CD8-positive, alpha-beta memory T cell (primary cell): ENCODE results near the gene CDR2. TPM values are rescaled to one million over a fixed set of nuclear protein-coding genes. Genes with fewer than 3 reads are reported as not detected.
A peak's percentile ranks its signal among the peaks of the same experiment; 100 is the strongest.

Experiments
- CTCF ChIA-PET: fragments of 350-600 bp; sonication (Branson Sonifier 250); formaldehyde crosslinking; loops from one replicate; lab custom pipeline; 2021; ENCODE audit warnings: antibody characterized with exemption; lab: Charles Lee
- POLR2A ChIA-PET: fragments of 350-600 bp; sonication (Branson Sonifier 250); formaldehyde crosslinking; loops from one replicate; lab custom pipeline; 2021; ENCODE audit warnings: antibody characterized with exemption; lab: Charles Lee
- DNase-seq, 5 donors: peaks; one replicate each; pipeline versions ENCODE4 v3.0.0 to v3.0.0-alpha.2; 2020 to 2022; ENCODE audit warnings: mixed read lengths in 1 of 5
- H3K27ac ChIP-seq: one replicate; pipeline ENCODE4 v1.7.0; 2013; ENCODE audit warnings: low read depth, mild to moderate bottlenecking, low read length, moderate library complexity
- H3K27me3 ChIP-seq: 2 replicates; pipeline ENCODE4 v1.7.0; 2013; ENCODE audit warnings: low read length, mild to moderate bottlenecking; ENCODE audit not compliant: insufficient read depth, poor library complexity, severe bottlenecking
- H3K36me3 ChIP-seq: 2 replicates; pipeline ENCODE4 v1.7.0; 2013; ENCODE audit warnings: mild to moderate bottlenecking, low read length, moderate library complexity; ENCODE audit not compliant: insufficient read depth
- H3K4me1 ChIP-seq: 2 replicates; pipeline ENCODE4 v1.7.0; 2013; ENCODE audit warnings: mild to moderate bottlenecking, low read length, moderate library complexity; ENCODE audit not compliant: insufficient read depth
- H3K4me3 ChIP-seq: 2 replicates; pipeline ENCODE4 v1.7.0; 2013; ENCODE audit warnings: mild to moderate bottlenecking, low read length
- H3K9me3 ChIP-seq: 2 replicates; pipeline ENCODE4 v1.7.0; 2013; ENCODE audit warnings: mild to moderate bottlenecking, low read length
- H3K27ac Mint-ChIP-seq, 8 donors: one replicate each; pipeline ENCODE4 v1.8.0; 2020 to 2021; ENCODE audit warnings: mixed read lengths in 8 of 8, mild to moderate bottlenecking in 6 of 8, inconsistent platforms in 3 of 8, moderate library complexity in 3 of 8
- H3K27me3 Mint-ChIP-seq, 2 donors: one replicate each; pipeline ENCODE4 v1.8.0; 2020 to 2021; ENCODE audit warnings: mixed read lengths in 2 of 2, mild to moderate bottlenecking in 1 of 2, moderate library complexity in 1 of 2
- H3K36me3 Mint-ChIP-seq, 3 donors: one replicate each; pipeline ENCODE4 v1.8.0; 2020 to 2021; ENCODE audit warnings: mixed read lengths in 3 of 3, inconsistent platforms in 1 of 3, mild to moderate bottlenecking in 1 of 3
- H3K4me1 Mint-ChIP-seq, 3 donors: one replicate each; pipeline ENCODE4 v1.8.0; 2020 to 2021; ENCODE audit warnings: mixed read lengths in 3 of 3, inconsistent platforms in 1 of 3, mild to moderate bottlenecking in 1 of 3
- H3K4me3 Mint-ChIP-seq, 7 donors: one replicate each; pipeline ENCODE4 v1.8.0; 2020 to 2021; ENCODE audit warnings: mixed read lengths in 7 of 7, mild to moderate bottlenecking in 6 of 7, moderate library complexity in 4 of 7, inconsistent platforms in 2 of 7
- H3K9me3 Mint-ChIP-seq, 5 donors: one replicate each; pipeline ENCODE4 v1.8.0; 2020 to 2022; ENCODE audit warnings: mixed read lengths in 5 of 5, mild to moderate bottlenecking in 3 of 5, moderate library complexity in 2 of 5, inconsistent platforms in 1 of 5
- polyA plus RNA-seq: library from polyadenylated mRNA; unstranded; fragments of 300-500 nt; fragmentation: Illumina TruSeq; gene quantifications from one replicate; pipeline ENCODE4 v1.2.3, GENCODE V29; 2021
- total RNA-seq, 2 experiments: library from RNA; stranded (reverse); gene quantifications; one replicate each; pipeline ENCODE4 v1.2.3, GENCODE V29; 2021

CDR2 gene
- total and polyA plus RNA-seq, 3 experiments from 2014 or later = 38.9 to 79.1 (median 41.2) TPM

DNA sequence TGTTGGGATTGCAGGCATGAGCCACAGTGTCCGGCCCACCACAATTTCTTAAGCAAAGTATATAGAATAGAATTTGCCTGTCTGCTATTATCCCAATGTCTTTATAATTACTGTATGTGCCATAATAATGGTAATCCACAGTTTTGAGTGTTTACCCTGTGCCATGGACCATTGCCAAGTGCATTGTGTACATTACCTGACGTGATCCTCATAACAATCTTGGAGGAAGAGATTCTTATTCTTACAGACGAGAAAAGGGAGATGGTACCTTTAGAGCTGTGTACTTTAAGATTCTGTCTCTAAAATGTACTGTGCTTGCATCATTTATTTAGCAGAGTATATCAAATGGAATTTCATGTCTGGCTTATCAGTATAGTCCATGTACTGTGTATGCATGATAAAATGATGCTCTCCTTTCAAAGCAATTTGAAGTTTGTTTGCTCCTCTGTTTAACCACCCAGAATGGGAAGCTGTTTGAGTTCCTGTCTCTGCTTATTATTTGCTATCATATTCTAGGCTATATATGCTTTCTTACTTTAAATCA is 13.8 kb upstream of the CDR2 start:
- Histone ChIP-seq H3K27ac (no peak overlapping the region), H3K4me3 (no peak overlapping the region), H3K27me3 (no peaks in the 10 kb centered on the region), H3K36me3 (no peaks in the 10 kb centered on the region), H3K4me1 (no peaks in the 10 kb centered on the region), H3K9me3 (no peaks in the 10 kb centered on the region)
- CTCF ChIA-PET = interaction anchor here (1.7 kb wide), 1 partner anchor 15 kb away, joined by 4 read pairs; no protein-coding TSS in a partner anchor
- peak overlapping the region in 1 of 8 donors; percentile 21 for H3K27ac Mint-ChIP-seq
- peaks cover 0 to 4% (median 0%) of the 10 kb centered on the region in 3 donors for H3K36me3 Mint-ChIP-seq
- no peak overlapping the region for H3K4me3 Mint-ChIP-seq
- no peaks in the 10 kb centered on the region for H3K9me3 Mint-ChIP-seq
- no peak for DNase-seq
- peaks cover 0 to 6% (median 2%) of the 10 kb centered on the region in 3 donors for H3K4me1 Mint-ChIP-seq
- no peaks in the 10 kb centered on the region for H3K27me3 Mint-ChIP-seq
- POLR2A ChIA-PET = no interaction called here

DNA sequence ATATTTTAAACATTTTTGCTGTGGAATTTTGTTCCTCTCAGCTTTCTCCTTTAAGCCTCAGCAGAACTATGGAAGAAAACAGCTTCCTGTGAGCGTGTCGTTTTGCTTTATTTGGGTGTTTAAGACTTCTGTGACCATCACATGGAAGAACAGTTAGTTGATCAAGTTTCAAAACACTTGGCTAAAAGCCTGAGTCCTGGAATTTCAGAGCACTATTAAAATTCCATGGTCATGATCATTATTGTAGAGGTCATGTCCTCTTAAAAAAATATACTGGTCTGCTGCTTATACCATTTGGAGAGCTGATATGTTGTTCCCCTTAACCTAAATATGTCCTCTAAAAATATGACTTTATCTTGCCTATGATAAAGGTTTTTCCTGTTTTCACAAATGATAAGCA is 12.6 kb upstream of the CDR2 start:
- H3K36me3 Mint-ChIP-seq = peaks cover 0 to 4% (median 0%) of the 10 kb centered on the region in 3 donors

DNA sequence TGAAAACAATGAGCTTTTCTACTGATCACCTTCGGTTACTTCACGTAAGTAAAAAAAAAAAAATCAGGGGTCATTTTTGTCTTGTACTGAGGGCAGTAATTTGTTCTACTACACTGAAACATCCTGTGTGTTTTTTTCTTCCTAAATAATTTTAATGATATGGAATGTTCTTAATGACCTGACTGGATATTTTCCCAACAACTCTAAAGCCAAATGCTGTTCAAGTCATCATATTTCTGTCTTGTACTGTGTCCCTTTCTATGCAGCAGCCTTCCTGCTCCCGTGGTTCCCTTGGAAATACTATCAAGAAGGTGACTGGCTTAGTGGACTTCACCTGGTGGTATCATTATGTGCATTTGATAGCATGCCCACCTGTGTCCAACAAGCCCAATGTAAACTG is 10.8 kb upstream of the CDR2 start:
- no peak overlapping the region for H3K27ac ChIP-seq
- H3K4me3 ChIP-seq = no peak overlapping the region
- DNase-seq = no peak
- no peaks in the 10 kb centered on the region for H3K9me3 Mint-ChIP-seq
- H3K9me3 ChIP-seq = no peaks in the 10 kb centered on the region
- no peaks in the 10 kb centered on the region for H3K36me3 ChIP-seq
- H3K27me3 Mint-ChIP-seq = no peaks in the 10 kb centered on the region
- H3K27ac Mint-ChIP-seq = peak overlapping the region in 1 of 8 donors; percentile 41
- H3K4me1 Mint-ChIP-seq = peaks cover 8 to 22% (median 17%) of the 10 kb centered on the region in 3 donors
- H3K4me1 ChIP-seq = peaks cover 21% of the 10 kb centered on the region
- POLR2A ChIA-PET = no interaction called here
- no peak overlapping the region for H3K4me3 Mint-ChIP-seq
- CTCF ChIA-PET = interaction anchor here (1.6 kb wide), 1 partner anchor 10 kb away, joined by 3 read pairs; no protein-coding TSS in a partner anchor
- H3K36me3 Mint-ChIP-seq = peaks cover 0 to 4% (median 0%) of the 10 kb centered on the region in 3 donors
- no peaks in the 10 kb centered on the region for H3K27me3 ChIP-seq

More for the DNA sequence above, 12.6 kb upstream of the CDR2 start:
- ChIA-PET CTCF (no interaction called here), POLR2A (no interaction called here)
- Mint-ChIP-seq H3K9me3 (no peaks in the 10 kb centered on the region), H3K27me3 (no peaks in the 10 kb centered on the region), H3K4me1 (peaks cover 0 to 4% (median 4%) of the 10 kb centered on the region in 3 donors), H3K4me3 (no peak overlapping the region), H3K27ac (no peak overlapping the region)
- DNase-seq = no peak
- H3K4me1 ChIP-seq = peaks cover 4% of the 10 kb centered on the region
- no peak overlapping the region for H3K27ac ChIP-seq
- no peak overlapping the region for H3K4me3 ChIP-seq
- no peaks in the 10 kb centered on the region for H3K9me3 ChIP-seq
- H3K27me3 ChIP-seq = no peaks in the 10 kb centered on the region
- no peaks in the 10 kb centered on the region for H3K36me3 ChIP-seq

DNA sequence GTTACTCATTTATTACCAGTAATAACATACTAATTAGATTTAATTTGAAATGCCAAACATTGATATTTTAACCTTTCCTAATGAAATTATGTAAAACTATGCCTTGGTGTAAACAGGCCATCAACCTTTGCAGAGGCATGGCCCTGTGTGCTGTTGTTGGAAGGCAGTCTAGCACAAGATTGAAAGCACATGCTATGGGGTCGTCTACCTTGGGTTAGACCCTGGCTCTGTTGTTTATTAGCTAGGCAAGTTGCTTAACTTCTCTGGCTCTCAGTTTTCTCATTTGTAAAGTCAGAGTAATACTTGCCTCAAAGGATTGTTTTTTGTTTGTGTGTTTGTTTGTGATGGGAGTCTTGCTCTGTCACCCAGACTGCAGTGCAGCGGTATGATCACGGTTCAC is 9.4 kb upstream of the CDR2 start:
- peaks cover 8 to 24% (median 17%) of the 10 kb centered on the region in 3 donors for H3K4me1 Mint-ChIP-seq
- POLR2A ChIA-PET = no interaction called here
- H3K27me3 Mint-ChIP-seq = no peaks in the 10 kb centered on the region

DNA sequence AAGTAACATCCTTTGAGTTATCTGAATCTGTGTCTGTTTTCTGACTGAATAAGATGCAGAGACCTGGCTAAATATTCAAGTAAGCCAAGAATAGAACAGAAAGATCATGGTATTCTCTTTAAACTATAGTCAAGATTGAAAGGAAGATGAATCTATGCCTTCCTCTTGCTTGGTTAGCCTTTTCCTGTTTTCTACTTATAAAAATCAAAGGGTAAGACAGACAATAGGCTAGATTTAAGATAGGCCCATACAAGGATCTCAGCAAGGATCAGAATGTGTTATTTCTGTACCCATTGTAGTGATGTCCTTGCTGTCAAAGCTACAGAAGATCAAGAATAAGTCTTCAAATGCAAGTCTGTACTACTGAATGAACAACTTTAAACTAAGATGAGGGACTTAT is 7.0 kb upstream of the CDR2 start:
- Histone ChIP-seq H3K36me3 (no peaks in the 10 kb centered on the region), H3K9me3 (no peaks in the 10 kb centered on the region), H3K27ac (no peak overlapping the region), H3K27me3 (no peaks in the 10 kb centered on the region), H3K4me3 (no peak overlapping the region), H3K4me1 (peaks cover 24% of the 10 kb centered on the region)
- peak in 1 of 5 donors; percentile 37 for DNase-seq
- CTCF ChIA-PET = no interaction called here
- peak overlapping the region in 5 of 7 donors; percentile 1 to 55 (median 32) for H3K4me3 Mint-ChIP-seq
- H3K27me3 Mint-ChIP-seq = no peaks in the 10 kb centered on the region
- H3K4me1 Mint-ChIP-seq = peaks cover 8 to 24% (median 17%) of the 10 kb centered on the region in 3 donors
- no peaks in the 10 kb centered on the region for H3K9me3 Mint-ChIP-seq
- no peaks in the 10 kb centered on the region for H3K36me3 Mint-ChIP-seq
- peak overlapping the region in 7 of 8 donors; percentile 29 to 80 (median 58) for H3K27ac Mint-ChIP-seq
- POLR2A ChIA-PET = interaction anchor here (0.8 kb wide), 1 partner anchor 8 kb away, joined by 3 read pairs; no protein-coding TSS in a partner anchor

More for the DNA sequence above, 9.4 kb upstream of the CDR2 start:
- Histone ChIP-seq H3K9me3 (no peaks in the 10 kb centered on the region), H3K4me3 (no peak overlapping the region), H3K4me1 (peaks cover 24% of the 10 kb centered on the region), H3K27ac (no peak overlapping the region), H3K36me3 (no peaks in the 10 kb centered on the region), H3K27me3 (no peaks in the 10 kb centered on the region)
- Mint-ChIP-seq H3K4me3 (no peak overlapping the region), H3K9me3 (no peaks in the 10 kb centered on the region), H3K36me3 (peaks cover 0 to 2% (median 0%) of the 10 kb centered on the region in 3 donors), H3K27ac (no peak overlapping the region)
- CTCF ChIA-PET = interaction anchor here (1.6 kb wide), 1 partner anchor 9 kb away, joined by 3 read pairs; no protein-coding TSS in a partner anchor
- DNase-seq = no peak

DNA sequence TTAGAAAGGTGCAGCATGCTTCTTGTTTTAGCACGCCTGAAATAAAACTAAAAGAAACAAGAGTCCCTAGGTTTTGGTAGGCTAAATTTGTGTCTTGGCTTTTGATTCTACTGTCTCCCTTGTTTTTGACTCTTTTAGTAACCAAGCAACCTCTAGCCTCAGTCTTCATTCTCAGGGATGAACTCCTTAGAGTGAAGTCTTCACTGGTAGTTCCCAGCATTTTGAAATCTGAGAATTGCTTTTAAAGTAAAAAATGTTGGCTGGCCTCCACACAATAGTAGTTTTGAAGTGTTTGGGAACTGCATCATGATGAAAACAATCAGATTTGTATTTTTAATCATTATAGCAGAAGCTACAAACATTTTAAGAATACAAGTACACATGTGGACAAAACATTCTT is 6.1 kb upstream of the CDR2 start:
- H3K27me3 ChIP-seq = no peaks in the 10 kb centered on the region
- H3K27ac Mint-ChIP-seq = peak overlapping the region in 1 of 8 donors; percentile 29

DNA sequence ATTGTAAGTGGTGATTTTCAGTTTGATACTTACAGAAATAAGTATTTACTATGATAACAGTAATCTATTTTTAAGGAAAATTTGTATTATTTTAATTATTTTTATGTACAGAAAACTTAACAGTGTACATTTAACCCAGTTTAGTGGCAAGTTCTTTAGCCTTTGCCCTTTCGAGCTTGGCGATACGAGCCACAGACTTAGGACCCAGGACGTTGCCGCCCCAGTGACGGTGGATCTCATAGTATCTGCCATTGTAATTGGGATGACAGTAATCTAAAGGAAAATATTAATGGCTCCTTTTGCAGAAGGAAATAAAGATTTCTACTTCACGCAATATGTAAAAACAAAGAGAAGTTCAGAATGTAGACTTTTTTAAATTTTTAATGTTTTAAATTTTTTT is 5.2 kb upstream of the CDR2 start:
- no peaks in the 10 kb centered on the region for H3K9me3 Mint-ChIP-seq
- ChIA-PET POLR2A (no interaction called here), CTCF (no interaction called here)
- peaks cover 0 to 2% (median 0%) of the 10 kb centered on the region in 3 donors for H3K36me3 Mint-ChIP-seq
- no peaks in the 10 kb centered on the region for H3K27me3 Mint-ChIP-seq
- H3K27ac ChIP-seq = no peak overlapping the region
- H3K4me3 Mint-ChIP-seq = no peak overlapping the region
- peaks cover 31% of the 10 kb centered on the region for H3K4me1 ChIP-seq
- no peak for DNase-seq
- peaks cover 19 to 30% (median 20%) of the 10 kb centered on the region in 3 donors for H3K4me1 Mint-ChIP-seq
- no peaks in the 10 kb centered on the region for H3K36me3 ChIP-seq
- H3K27me3 ChIP-seq = no peaks in the 10 kb centered on the region
- no peaks in the 10 kb centered on the region for H3K9me3 ChIP-seq
- H3K4me3 ChIP-seq = no peak overlapping the region
- H3K27ac Mint-ChIP-seq = no peak overlapping the region

More for the DNA sequence above, 6.1 kb upstream of the CDR2 start:
- POLR2A ChIA-PET = no interaction called here
- Histone ChIP-seq H3K4me3 (no peak overlapping the region), H3K4me1 (peaks cover 25% of the 10 kb centered on the region), H3K27ac (no peak overlapping the region), H3K36me3 (no peaks in the 10 kb centered on the region), H3K9me3 (no peaks in the 10 kb centered on the region)
- CTCF ChIA-PET = no interaction called here
- Mint-ChIP-seq H3K9me3 (no peaks in the 10 kb centered on the region), H3K27me3 (no peaks in the 10 kb centered on the region), H3K36me3 (no peaks in the 10 kb centered on the region), H3K4me3 (no peak overlapping the region), H3K4me1 (peaks cover 12 to 26% (median 17%) of the 10 kb centered on the region in 3 donors)
- no peak for DNase-seq

DNA sequence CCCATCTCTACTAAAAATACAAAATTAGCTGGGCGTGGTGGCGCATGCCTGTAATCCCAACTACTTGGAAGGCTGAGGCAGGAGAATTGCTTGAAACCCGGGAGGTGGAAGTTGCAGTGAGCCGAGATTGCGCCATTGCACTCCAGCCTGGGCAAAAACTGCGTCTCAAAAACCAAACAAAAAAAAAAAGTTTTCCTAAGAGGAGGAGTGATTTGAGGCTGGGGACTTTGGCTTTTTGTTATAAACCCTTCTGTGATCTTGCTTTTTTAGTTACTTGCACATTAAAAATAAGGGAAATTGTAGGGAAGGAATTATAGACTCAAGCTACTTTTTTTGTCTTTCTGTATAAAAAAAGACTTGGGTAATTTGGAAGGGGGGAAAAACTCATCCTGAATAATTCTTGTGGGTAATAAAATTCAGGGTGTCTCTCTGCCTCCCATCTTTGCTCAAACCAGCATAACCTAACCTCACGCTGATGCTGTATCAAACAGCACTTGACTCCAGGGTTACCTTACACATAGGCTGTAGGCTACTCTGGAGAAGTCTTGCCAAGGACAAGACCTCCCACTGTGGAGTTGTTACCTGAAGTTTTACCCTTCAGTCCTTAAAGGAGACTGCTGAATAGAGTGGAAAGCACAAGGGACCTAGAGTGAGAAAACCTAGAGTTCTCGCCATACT is 1.7 kb upstream of the CDR2 start:
- no peaks in the 10 kb centered on the region for H3K9me3 ChIP-seq
- ChIA-PET CTCF (interaction anchor here (1.2 to 1.7 kb wide), 2 partner anchors 8 to 55 kb away, joined by 3 to 5 read pairs; no protein-coding TSS in a partner anchor), POLR2A (interaction anchor here (1.2 to 4.5 kb wide), 2 partner anchors 18 to 36 kb away, joined by 3 to 45 read pairs; no protein-coding TSS in a partner anchor)
- no peaks in the 10 kb centered on the region for H3K27me3 ChIP-seq
- Mint-ChIP-seq H3K27ac (peak overlapping the region in 1 of 8 donors; percentile 41), H3K4me1 (peaks cover 28 to 43% (median 37%) of the 10 kb centered on the region in 3 donors), H3K27me3 (no peaks in the 10 kb centered on the region), H3K4me3 (peak overlapping the region; percentile 9 to 97 (median 93)), H3K36me3 (peaks cover 0 to 27% (median 0%) of the 10 kb centered on the region in 3 donors), H3K9me3 (no peaks in the 10 kb centered on the region)
- H3K4me3 ChIP-seq = no peak overlapping the region
- H3K36me3 ChIP-seq = no peaks in the 10 kb centered on the region
- H3K27ac ChIP-seq = no peak overlapping the region
- peaks cover 36% of the 10 kb centered on the region for H3K4me1 ChIP-seq
- no peak for DNase-seq
